ENCODE results near the gene EXO1.

EXO1 gene

DNA sequence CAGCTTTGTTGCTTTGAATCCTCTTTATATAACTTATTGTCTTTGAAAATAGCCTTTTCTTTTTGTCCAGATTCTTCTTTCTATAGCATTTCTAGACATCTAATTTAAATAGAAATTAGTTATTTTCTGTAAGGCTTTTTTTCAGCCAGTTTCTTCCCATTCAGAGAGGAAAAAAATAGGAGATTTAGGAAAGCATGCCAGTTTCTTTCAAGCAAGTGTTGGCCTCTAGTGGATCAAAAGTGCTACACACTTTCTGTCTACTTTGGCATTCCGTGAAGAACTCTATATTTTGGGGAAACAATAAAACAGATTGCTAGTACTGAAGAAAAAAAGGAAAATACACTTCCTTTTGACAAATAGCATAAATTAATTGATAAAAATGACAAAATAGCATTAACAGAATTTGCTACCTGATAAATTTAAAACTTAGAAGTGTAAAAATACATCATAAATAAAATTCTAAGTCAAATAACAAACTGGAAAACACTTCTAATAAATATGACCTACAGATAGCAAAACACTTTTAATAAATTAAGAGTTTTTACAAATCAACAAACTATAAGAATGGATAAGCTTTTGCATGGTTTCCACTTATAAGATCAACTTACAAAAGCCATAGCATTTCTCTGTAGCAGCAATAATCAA is 13.1 kb upstream of the EXO1 start:
- H3K36me3 ChIP-seq (ENCODE audit: insufficient read depth, low read length), result no peaks in the 10 kb centered on the region
- H4K20me1 ChIP-seq (ENCODE audit: insufficient read depth, low read length, poor library complexity, severe bottlenecking), result no peaks in the 10 kb centered on the region
- H3K4me2 ChIP-seq (ENCODE audit: low read depth, low read length, poor library complexity, severe bottlenecking), result no peak overlapping the region
- no peak overlapping the region for H2AFZ ChIP-seq (ENCODE audit: low read length)
- no peaks in the 10 kb centered on the region for H3K79me2 ChIP-seq (ENCODE audit: insufficient read depth, low read length)
- no peaks in the 10 kb centered on the region for H3K27me3 ChIP-seq (ENCODE audit: insufficient read depth, low read length, poor library complexity, severe bottlenecking)
- H3K9me3 ChIP-seq (ENCODE audit: insufficient read depth, low read depth, low read length), result no peaks in the 10 kb centered on the region
- no peaks in the 10 kb centered on the region for H3K9me2 ChIP-seq (replicated peaks; ENCODE audit: low read depth, low read length)
- no peak for TF ChIP-seq EZH2phosphoT487 (IDR thresholded peaks at IDR 0.05; ENCODE audit: borderline replicate concordance)
- peak; percentile 60 for TF ChIP-seq CTCF (conservative IDR thresholded peaks at IDR 0.05; ENCODE audit: low read length)
- H3K4me1 ChIP-seq (ENCODE audit: insufficient read depth, low read length, poor library complexity, severe bottlenecking), result no peaks in the 10 kb centered on the region
- H3K9ac ChIP-seq (ENCODE audit: low read depth, low read length, poor library complexity, severe bottlenecking), result no peak overlapping the region
- H3K4me3 ChIP-seq (ENCODE audit: low read length, poor library complexity, severe bottlenecking), result no peak overlapping the region
- no peaks in the 10 kb centered on the region for H3F3A ChIP-seq (ENCODE audit: low read depth)

DNA sequence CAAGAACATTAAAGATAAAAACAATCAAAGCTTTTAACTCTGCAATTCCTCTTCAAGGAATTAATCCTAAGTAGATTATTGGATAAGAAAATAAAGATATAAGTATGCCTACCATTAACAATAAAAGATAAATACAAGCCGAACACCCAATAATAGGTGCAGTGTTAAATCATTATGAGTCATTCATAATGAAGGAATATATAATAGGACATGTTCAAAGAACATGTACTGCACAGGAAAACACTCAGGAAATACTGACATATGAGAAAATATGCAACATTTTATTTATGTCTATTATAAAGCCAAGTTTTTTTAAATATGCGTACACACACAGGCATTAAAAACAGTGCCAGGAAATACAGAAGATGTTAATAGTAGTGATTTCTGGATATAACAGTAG is 11.1 kb upstream of the EXO1 start:
- no peaks in the 10 kb centered on the region for H3K4me1 ChIP-seq (ENCODE audit: insufficient read depth, low read length, poor library complexity, severe bottlenecking)
- H4K20me1 ChIP-seq (ENCODE audit: insufficient read depth, low read length, poor library complexity, severe bottlenecking), result no peaks in the 10 kb centered on the region
- no peak overlapping the region for H3K4me3 ChIP-seq (ENCODE audit: low read length, poor library complexity, severe bottlenecking)
- H3K4me2 ChIP-seq (ENCODE audit: low read depth, low read length, poor library complexity, severe bottlenecking), result no peak overlapping the region
- no peak overlapping the region for H3K9ac ChIP-seq (ENCODE audit: low read depth, low read length, poor library complexity, severe bottlenecking)
- H3K9me3 ChIP-seq (ENCODE audit: insufficient read depth, low read depth, low read length), result no peaks in the 10 kb centered on the region
- H3K27me3 ChIP-seq (ENCODE audit: insufficient read depth, low read length, poor library complexity, severe bottlenecking), result no peaks in the 10 kb centered on the region
- H3K79me2 ChIP-seq (ENCODE audit: insufficient read depth, low read length), result no peaks in the 10 kb centered on the region
- H3K9me2 ChIP-seq (replicated peaks; ENCODE audit: low read depth, low read length), result no peaks in the 10 kb centered on the region
- H2AFZ ChIP-seq (ENCODE audit: low read length), result no peak overlapping the region
- H3K36me3 ChIP-seq (ENCODE audit: insufficient read depth, low read length), result no peaks in the 10 kb centered on the region
- TF ChIP-seq CTCF (conservative IDR thresholded peaks at IDR 0.05; ENCODE audit: low read length) (no peak), EZH2phosphoT487 (IDR thresholded peaks at IDR 0.05; ENCODE audit: borderline replicate concordance) (no peak)
- no peaks in the 10 kb centered on the region for H3F3A ChIP-seq (ENCODE audit: low read depth)

GRCh38 chr1:241837416-241837815 is 10.6 kb upstream of the EXO1 start:
- Histone ChIP-seq H2AFZ (ENCODE audit: low read length) (no peak overlapping the region), H3K36me3 (ENCODE audit: insufficient read depth, low read length) (no peaks in the 10 kb centered on the region), H3K4me3 (ENCODE audit: low read length, poor library complexity, severe bottlenecking) (no peak overlapping the region), H3K4me1 (ENCODE audit: insufficient read depth, low read length, poor library complexity, severe bottlenecking) (no peaks in the 10 kb centered on the region), H3K9me2 (replicated peaks; ENCODE audit: low read depth, low read length) (no peaks in the 10 kb centered on the region), H3F3A (ENCODE audit: low read depth) (no peaks in the 10 kb centered on the region), H3K4me2 (ENCODE audit: low read depth, low read length, poor library complexity, severe bottlenecking) (no peak overlapping the region), H3K9me3 (ENCODE audit: insufficient read depth, low read depth, low read length) (no peaks in the 10 kb centered on the region), H3K27me3 (ENCODE audit: insufficient read depth, low read length, poor library complexity, severe bottlenecking) (no peaks in the 10 kb centered on the region), H3K79me2 (ENCODE audit: insufficient read depth, low read length) (no peaks in the 10 kb centered on the region), H3K9ac (ENCODE audit: low read depth, low read length, poor library complexity, severe bottlenecking) (no peak overlapping the region), H4K20me1 (ENCODE audit: insufficient read depth, low read length, poor library complexity, severe bottlenecking) (no peaks in the 10 kb centered on the region)
- no peak for TF ChIP-seq CTCF (conservative IDR thresholded peaks at IDR 0.05; ENCODE audit: low read length)
- no peak for TF ChIP-seq EZH2phosphoT487 (IDR thresholded peaks at IDR 0.05; ENCODE audit: borderline replicate concordance)

Data from Loucy (cell line).